Activated T-cell treated with anti-CD3 and anti-CD28 coated beads, Interleukin-2, amount 50 U/mL, for 24 hours (primary cell): ENCODE data around the gene ZAR1.

Experiments used
- DNase-seq: peaks from one replicate; pipeline ENCODE4 v3.0.0-alpha.2; 2020
- H3K27ac Mint-ChIP-seq: 2 replicates; pipeline ENCODE4 v1.8.0; 2020; ENCODE audit warnings: mild to moderate bottlenecking, mixed read lengths
- H3K27me3 Mint-ChIP-seq: 2 replicates; pipeline ENCODE4 v1.8.0; 2020; ENCODE audit warnings: mixed read lengths
- H3K36me3 Mint-ChIP-seq: 2 replicates; pipeline ENCODE4 v1.8.0; 2020; ENCODE audit warnings: low read depth, mixed read lengths
- H3K4me1 Mint-ChIP-seq: 2 replicates; pipeline ENCODE4 v1.8.0; 2020; ENCODE audit warnings: low read depth, mixed read lengths
- H3K4me3 Mint-ChIP-seq: 2 replicates; pipeline ENCODE4 v1.8.0; 2020; ENCODE audit warnings: mild to moderate bottlenecking, moderate library complexity, mixed read lengths
- H3K9me3 Mint-ChIP-seq: 2 replicates; pipeline ENCODE4 v1.8.0; 2020; ENCODE audit warnings: mixed read lengths

Gene ZAR1

GRCh38 chr4:48478273-48478672 is 11.8 kb upstream of the ZAR1 start:
- H3K4me3 Mint-ChIP-seq = no peak overlapping the region
- peaks cover 4% of the 10 kb centered on the region for H3K4me1 Mint-ChIP-seq
- no peaks in the 10 kb centered on the region for H3K9me3 Mint-ChIP-seq
- no peaks in the 10 kb centered on the region for H3K36me3 Mint-ChIP-seq
- no peak for DNase-seq
- H3K27me3 Mint-ChIP-seq = peaks cover 36% of the 10 kb centered on the region
- H3K27ac Mint-ChIP-seq = no peak overlapping the region

GRCh38 chr4:48481581-48481980 is 8.5 kb upstream of the ZAR1 start:
- Mint-ChIP-seq H3K36me3 (no peaks in the 10 kb centered on the region), H3K4me1 (peaks cover 15% of the 10 kb centered on the region), H3K4me3 (no peak overlapping the region), H3K27me3 (peaks cover 60% of the 10 kb centered on the region), H3K9me3 (no peaks in the 10 kb centered on the region), H3K27ac (no peak overlapping the region)
- DNase-seq = no peak

- H3K4me3 Mint-ChIP-seq = peak within 1 kb of the TSS; percentile 68
- H3K27ac Mint-ChIP-seq = no peak within 1 kb of the TSS
- no peaks in the 10 kb centered on the region for H3K36me3 Mint-ChIP-seq
- no peaks in the 10 kb centered on the region for H3K9me3 Mint-ChIP-seq
- H3K4me1 Mint-ChIP-seq = peaks cover 15% of the 10 kb centered on the region
- peak; percentile 42 for DNase-seq
- peaks cover 67% of the 10 kb centered on the region for H3K27me3 Mint-ChIP-seq
Observed at GRCh38 chr4:48483006-48483776, 6.9 kb upstream of the ZAR1 start, which contains the start of gene SLC10A4. Gene SLC10A4 (plus strand): TSS chr4:48483343. CDS start chr4:48483562, 219 bp downstream.

- Mint-ChIP-seq H3K27ac (no peak overlapping the region), H3K27me3 (peaks cover 72% of the 10 kb centered on the region), H3K9me3 (no peaks in the 10 kb centered on the region), H3K36me3 (no peaks in the 10 kb centered on the region), H3K4me1 (peaks cover 15% of the 10 kb centered on the region), H3K4me3 (peak overlapping the region; percentile 59)
- peak; percentile 38 for DNase-seq
Observed at GRCh38 chr4:48483777-48484493, 6.1 kb upstream of the ZAR1 start.

- Mint-ChIP-seq H3K4me3 (peak overlapping the region; percentile 59), H3K9me3 (no peaks in the 10 kb centered on the region), H3K36me3 (no peaks in the 10 kb centered on the region), H3K27ac (no peak overlapping the region), H3K27me3 (peaks cover 79% of the 10 kb centered on the region), H3K4me1 (peaks cover 17% of the 10 kb centered on the region)
- DNase-seq = peak; percentile 33
Observed at GRCh38 chr4:48484494-48485168, 5.4 kb upstream of the ZAR1 start.

- Mint-ChIP-seq H3K27me3 (peaks cover 58% of the 10 kb centered on the region), H3K36me3 (no peaks in the 10 kb centered on the region), H3K9me3 (no peaks in the 10 kb centered on the region), H3K4me1 (peaks cover 7% of the 10 kb centered on the region), H3K4me3 (peak overlapping the region; percentile 55), H3K27ac (no peak overlapping the region)
- peak; percentile 35 for DNase-seq
Observed at GRCh38 chr4:48489683-48490011, 405 bp upstream of the ZAR1 start.

- Mint-ChIP-seq H3K4me1 (peaks cover 4% of the 10 kb centered on the region), H3K36me3 (no peaks in the 10 kb centered on the region), H3K27me3 (peaks cover 48% of the 10 kb centered on the region), H3K4me3 (no peak overlapping the region), H3K27ac (no peak overlapping the region), H3K9me3 (no peaks in the 10 kb centered on the region)
- peak; percentile 36 for DNase-seq
Observed at GRCh38 chr4:48490680-48491513, 845 bp downstream of the ZAR1 start.

GRCh38 chr4:48491514-48492176 is 1.6 kb downstream of the ZAR1 start:
- no peaks in the 10 kb centered on the region for H3K36me3 Mint-ChIP-seq
- H3K27me3 Mint-ChIP-seq = peaks cover 44% of the 10 kb centered on the region
- H3K4me1 Mint-ChIP-seq = peaks cover 4% of the 10 kb centered on the region
- no peak for DNase-seq
- H3K9me3 Mint-ChIP-seq = no peaks in the 10 kb centered on the region
- H3K27ac Mint-ChIP-seq = no peak overlapping the region
- no peak overlapping the region for H3K4me3 Mint-ChIP-seq

GRCh38 chr4:48493452-48494100 is 3.5 kb downstream of the ZAR1 start:
- Mint-ChIP-seq H3K4me3 (no peak overlapping the region), H3K27me3 (peaks cover 28% of the 10 kb centered on the region), H3K27ac (no peak overlapping the region), H3K36me3 (peaks cover 11% of the 10 kb centered on the region), H3K4me1 (peaks cover 5% of the 10 kb centered on the region), H3K9me3 (no peaks in the 10 kb centered on the region)
- no peak for DNase-seq

GRCh38 chr4:48495941-48496340 is 5.9 kb downstream of the ZAR1 start:
- Mint-ChIP-seq H3K27ac (no peak overlapping the region), H3K4me1 (peaks cover 17% of the 10 kb centered on the region), H3K4me3 (no peak overlapping the region), H3K36me3 (peaks cover 31% of the 10 kb centered on the region), H3K27me3 (peaks cover 14% of the 10 kb centered on the region), H3K9me3 (no peaks in the 10 kb centered on the region)
- no peak for DNase-seq

- H3K27me3 Mint-ChIP-seq = no peaks in the 10 kb centered on the region
- no peaks in the 10 kb centered on the region for H3K9me3 Mint-ChIP-seq
- peaks cover 20% of the 10 kb centered on the region for H3K4me1 Mint-ChIP-seq
- no peak overlapping the region for H3K4me3 Mint-ChIP-seq
- H3K36me3 Mint-ChIP-seq = peaks cover 44% of the 10 kb centered on the region
- no peak for DNase-seq
- H3K27ac Mint-ChIP-seq = peak overlapping the region; percentile 58
Observed at GRCh38 chr4:48498895-48499294, 8.8 kb downstream of the ZAR1 start.

GRCh38 chr4:48499551-48500066 is 9.6 kb downstream of the ZAR1 start:
- DNase-seq = no peak
- Mint-ChIP-seq H3K4me1 (peaks cover 25% of the 10 kb centered on the region), H3K4me3 (no peak overlapping the region), H3K27ac (peak overlapping the region; percentile 58), H3K9me3 (no peaks in the 10 kb centered on the region), H3K36me3 (peaks cover 47% of the 10 kb centered on the region), H3K27me3 (no peaks in the 10 kb centered on the region)
